ENCODE measurements around the gene MED25. TPM values are rescaled to one million over a fixed set of nuclear protein-coding genes. Genes with fewer than 3 reads are reported as not detected.

The MED25 gene
- total RNA-seq, 3 donors from 2014 or later (not counting 1 experiment from before 2014, with no cell fraction given): 64.2 to 132 (median 69.5) TPM

DNA sequence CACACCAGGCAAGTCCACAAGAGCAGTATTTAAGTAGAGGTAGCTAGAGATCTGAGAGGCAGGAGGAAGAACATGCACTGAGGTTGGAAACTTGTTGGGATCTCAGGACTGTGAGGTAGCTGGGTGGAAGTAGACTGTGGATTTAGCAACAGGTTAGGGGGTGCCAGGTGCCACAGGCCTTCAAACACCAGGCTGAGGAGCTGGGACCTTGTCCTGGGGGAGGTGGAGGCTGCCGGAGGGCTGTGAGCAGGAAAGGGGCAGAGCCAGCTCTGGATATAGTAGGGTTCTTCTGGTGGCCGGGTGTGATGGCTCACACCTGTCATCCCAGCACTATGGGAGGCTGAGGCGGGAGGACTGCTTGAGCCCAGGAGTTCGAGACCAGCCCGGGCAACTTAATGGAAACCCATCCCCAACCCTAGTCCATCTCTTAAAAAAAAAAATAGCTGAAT is 8.1 kb upstream of the MED25 start:
- peaks cover 10% of the 10 kb centered on the region for H3K36me3 ChIP-seq (ENCODE audit: control insufficient read depth, insufficient read depth, low read length)
- peaks cover 23 to 40% of the 10 kb centered on the region in 2 donors for H3K4me1 Mint-ChIP-seq
- no peaks in the 10 kb centered on the region for H3K9me3 Mint-ChIP-seq
- no peaks in the 10 kb centered on the region for H3K36me3 Mint-ChIP-seq
- TF ChIP-seq, protein P1, sequence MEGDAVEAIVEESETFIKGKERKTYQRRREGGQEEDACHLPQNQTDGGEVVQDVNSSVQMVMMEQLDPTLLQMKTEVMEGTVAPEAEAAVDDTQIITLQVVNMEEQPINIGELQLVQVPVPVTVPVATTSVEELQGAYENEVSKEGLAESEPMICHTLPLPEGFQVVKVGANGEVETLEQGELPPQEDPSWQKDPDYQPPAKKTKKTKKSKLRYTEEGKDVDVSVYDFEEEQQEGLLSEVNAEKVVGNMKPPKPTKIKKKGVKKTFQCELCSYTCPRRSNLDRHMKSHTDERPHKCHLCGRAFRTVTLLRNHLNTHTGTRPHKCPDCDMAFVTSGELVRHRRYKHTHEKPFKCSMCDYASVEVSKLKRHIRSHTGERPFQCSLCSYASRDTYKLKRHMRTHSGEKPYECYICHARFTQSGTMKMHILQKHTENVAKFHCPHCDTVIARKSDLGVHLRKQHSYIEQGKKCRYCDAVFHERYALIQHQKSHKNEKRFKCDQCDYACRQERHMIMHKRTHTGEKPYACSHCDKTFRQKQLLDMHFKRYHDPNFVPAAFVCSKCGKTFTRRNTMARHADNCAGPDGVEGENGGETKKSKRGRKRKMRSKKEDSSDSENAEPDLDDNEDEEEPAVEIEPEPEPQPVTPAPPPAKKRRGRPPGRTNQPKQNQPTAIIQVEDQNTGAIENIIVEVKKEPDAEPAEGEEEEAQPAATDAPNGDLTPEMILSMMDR (IDR thresholded peaks at IDR 0.05): no peak
- no peaks in the 10 kb centered on the region for H3K27me3 Mint-ChIP-seq (ENCODE audit: low read depth in 2 of 2)
- H3K4me1 ChIP-seq (ENCODE audit: control insufficient read depth, insufficient read depth, low read length): peaks cover 36% of the 10 kb centered on the region
- intact Hi-C loops (cut with micrococcal nuclease): no loop called here
- H3K27me3 ChIP-seq (ENCODE audit: control insufficient read depth, insufficient read depth, low read length): no peaks in the 10 kb centered on the region
- H3K27ac Mint-ChIP-seq: peak overlapping the region; percentile 81 to 96
- H3K4me3 ChIP-seq (ENCODE audit: low read length): no peak overlapping the region
- no peak for DNase-seq
- peak overlapping the region; percentile 89 for H3K4me3 Mint-ChIP-seq
- peak overlapping the region; percentile 72 for H3K27ac ChIP-seq (ENCODE audit: low read length)
- no peak for ATAC-seq
- WGBS (ENCODE audit: insufficient coverage): 98% methylated on average over 5 of the region's 5 CpGs
- no peaks in the 10 kb centered on the region for H3K9me3 ChIP-seq (ENCODE audit: control insufficient read depth, insufficient read depth, low read length)

DNA sequence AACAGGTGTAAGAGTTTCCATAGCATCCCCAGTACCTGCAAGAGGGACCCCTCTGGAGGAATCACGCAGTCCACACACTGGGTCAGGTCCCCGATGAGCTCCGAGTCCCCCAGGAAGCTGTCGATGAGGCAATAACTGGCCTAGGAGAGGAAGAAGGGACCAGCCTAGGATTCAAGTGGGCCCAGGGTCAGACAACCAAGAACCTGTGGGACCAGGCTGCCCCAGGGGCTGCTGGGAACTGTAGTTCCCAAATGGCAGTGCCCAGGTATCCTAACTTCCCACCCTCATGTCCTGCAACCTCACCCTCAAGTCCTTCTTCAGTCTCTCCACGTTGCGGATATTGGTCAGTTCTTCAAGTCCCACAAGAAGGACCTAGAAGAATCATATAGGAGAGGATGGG is 6.8 kb upstream of the MED25 start:
- Mint-ChIP-seq H3K27ac (peak overlapping the region in 1 of 2 donors; percentile 22), H3K9me3 (no peaks in the 10 kb centered on the region), H3K4me3 (peak overlapping the region; percentile 59), H3K4me1 (peaks cover 23 to 40% of the 10 kb centered on the region in 2 donors), H3K36me3 (no peaks in the 10 kb centered on the region), H3K27me3 (ENCODE audit: low read depth in 2 of 2) (no peaks in the 10 kb centered on the region)
- 94% methylated on average over 4 of the region's 6 CpGs for WGBS (ENCODE audit: insufficient coverage)
- TF ChIP-seq, protein P1 (IDR thresholded peaks at IDR 0.05): no peak
- Histone ChIP-seq H3K4me3 (ENCODE audit: low read length) (no peak overlapping the region), H3K27me3 (ENCODE audit: control insufficient read depth, insufficient read depth, low read length) (no peaks in the 10 kb centered on the region), H3K4me1 (ENCODE audit: control insufficient read depth, insufficient read depth, low read length) (peaks cover 36% of the 10 kb centered on the region), H3K36me3 (ENCODE audit: control insufficient read depth, insufficient read depth, low read length) (peaks cover 3% of the 10 kb centered on the region), H3K27ac (ENCODE audit: low read length) (no peak overlapping the region), H3K9me3 (ENCODE audit: control insufficient read depth, insufficient read depth, low read length) (no peaks in the 10 kb centered on the region)
- intact Hi-C loops (cut with micrococcal nuclease): no loop called here
- ATAC-seq (no peak), DNase-seq (no peak)

DNA sequence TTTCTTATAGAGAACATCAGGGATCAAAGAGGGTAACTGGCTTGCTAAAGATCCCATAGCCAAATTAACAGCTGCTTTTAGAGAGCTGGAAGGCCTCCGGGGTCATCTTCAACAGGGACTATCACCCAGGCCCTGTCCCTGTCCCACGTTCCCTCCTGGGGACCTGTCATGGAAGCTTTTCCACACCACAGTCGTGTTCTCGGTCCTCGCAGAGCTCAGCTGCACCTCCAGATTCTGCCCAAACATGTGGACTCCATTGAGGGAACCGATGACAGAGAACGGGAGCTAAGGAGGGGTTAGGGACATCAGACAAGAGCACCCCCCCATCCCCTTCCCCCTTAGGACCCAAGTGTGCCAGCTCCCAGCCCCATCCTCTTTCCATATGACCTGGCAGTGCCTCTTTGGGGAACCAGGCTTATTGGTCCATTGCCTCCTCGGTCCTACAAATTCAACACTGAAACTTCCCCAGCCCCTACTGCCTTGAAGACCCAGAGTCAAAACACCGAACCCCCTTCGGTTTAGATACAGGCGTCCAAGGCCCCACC is 5.6 kb upstream of the MED25 start:
- Histone ChIP-seq H3K27me3 (ENCODE audit: control insufficient read depth, insufficient read depth, low read length) (no peaks in the 10 kb centered on the region), H3K27ac (ENCODE audit: low read length) (peak overlapping the region; percentile 96), H3K4me1 (ENCODE audit: control insufficient read depth, insufficient read depth, low read length) (peaks cover 44% of the 10 kb centered on the region), H3K9me3 (ENCODE audit: control insufficient read depth, insufficient read depth, low read length) (no peaks in the 10 kb centered on the region), H3K36me3 (ENCODE audit: control insufficient read depth, insufficient read depth, low read length) (no peaks in the 10 kb centered on the region), H3K4me3 (ENCODE audit: low read length) (peak overlapping the region; percentile 69)
- DNase-seq (no peak), ATAC-seq (no peak)
- Mint-ChIP-seq H3K27ac (peak overlapping the region; percentile 95 to 97), H3K4me3 (peak overlapping the region; percentile 93), H3K36me3 (no peaks in the 10 kb centered on the region), H3K4me1 (peaks cover 23 to 46% of the 10 kb centered on the region in 2 donors), H3K9me3 (no peaks in the 10 kb centered on the region), H3K27me3 (ENCODE audit: low read depth in 2 of 2) (no peaks in the 10 kb centered on the region)
- 57% methylated on average over 11 of the region's 11 CpGs for WGBS (ENCODE audit: insufficient coverage)
- TF ChIP-seq, protein P1 (IDR thresholded peaks at IDR 0.05): no peak
- intact Hi-C loops (cut with micrococcal nuclease): loop anchor here (2.0 kb wide), 1 partner anchor 46 kb away; the partner anchor contains the start of gene AP2A1

All from natural killer cell (primary cell).